ENCODE results near the gene DLGAP4. TPM values are rescaled to one million over a fixed set of nuclear protein-coding genes. Genes with fewer than 3 reads are reported as not detected.

DLGAP4 gene
- polyA plus RNA-seq, 2 of the 4 experiments (the other 2 are of a cell fraction), result 11.9 to 36.7 TPM

- TF ChIP-seq REST (IDR thresholded peaks at IDR 0.05) (no peak), HDAC2 (IDR thresholded peaks at IDR 0.05) (no peak), KDM1A (IDR thresholded peaks at IDR 0.05; ENCODE audit: low read depth) (no peak)
These were observed 235.2 kb downstream of the DLGAP4 start, which contains the start of gene MYL9 (continued) for GRCh38 chr20:36541227-36541767.

GRCh38 chr20:36541768-36542488 lies 235.8 kb downstream of the DLGAP4 start:
- WGBS (ENCODE audit: missing lambda C conversion rate), result 71% methylated on average over 13 of the region's 14 CpGs
- no peak for TF ChIP-seq TFCP2L1 (CRISPR knock-in tag; IDR thresholded peaks at IDR 0.05)
- TF ChIP-seq CTCF (IDR thresholded peaks at IDR 0.05), result peak; percentile 32
- TF ChIP-seq HMGXB4 (CRISPR knock-in tag; IDR thresholded peaks at IDR 0.05; ENCODE audit: borderline replicate concordance), result no peak
- POLR2A ChIA-PET, result no interaction called here
- FAIRE-seq, result no peak
- peak; percentile 37 to 84; a peak in 4 of 6 replicates for ATAC-seq
- Histone ChIP-seq H3K4me2 (peak overlapping the region; percentile 72), H3K4me1 (peaks cover 5% of the 10 kb centered on the region; the same call in 1 of the 3 replicates), H3K9me3 (no peaks in the 10 kb centered on the region), H3K27ac (peak overlapping the region; percentile 66 to 84), H3K4me3 (peak overlapping the region; percentile 40)
- peak in 1 of 2 experiments; percentile 39 for DNase-seq (ENCODE audit: low read depth in 1 of 2, low spot score in 1 of 2)
- CTCF ChIA-PET, result interaction anchor here (1.0 to 1.4 kb wide), 3 partner anchors 9 to 31 kb away, joined by 3 to 4 read pairs (median 3); no protein-coding TSS in a partner anchor

GRCh38 chr20:36542516-36543183 lies 236.5 kb downstream of the DLGAP4 start:
- ATAC-seq, result no peak
- Histone ChIP-seq H3K4me1 (peaks cover 5% of the 10 kb centered on the region; the same call in 1 of the 3 replicates), H3K4me2 (no peak overlapping the region), H3K9me3 (no peaks in the 10 kb centered on the region), H3K27ac (no peak overlapping the region), H3K4me3 (no peak overlapping the region)
- FAIRE-seq, result no peak
- ChIA-PET CTCF (interaction anchor here (1.0 to 1.6 kb wide), 3 partner anchors 9 to 52 kb away, joined by 3 to 4 read pairs (median 3); no protein-coding TSS in a partner anchor), POLR2A (no interaction called here)
- DNase-seq (ENCODE audit: low read depth in 1 of 2, low spot score in 1 of 2), result no peak
- 94% methylated on average over 10 of the region's 10 CpGs for WGBS (ENCODE audit: missing lambda C conversion rate)
- TF ChIP-seq NPAS2 (CRISPR knock-in tag; IDR thresholded peaks at IDR 0.05; ENCODE audit: borderline replicate concordance) (no peak), FOXS1 (CRISPR knock-in tag; IDR thresholded peaks at IDR 0.05) (no peak), ZNF302 (CRISPR knock-in tag; IDR thresholded peaks at IDR 0.05) (no peak), TP53 (CRISPR knock-in tag; IDR thresholded peaks at IDR 0.05) (no peak), HOXA7 (CRISPR knock-in tag; IDR thresholded peaks at IDR 0.05) (no peak), CHD2 (IDR thresholded peaks at IDR 0.05; ENCODE audit: low read length, partially characterized antibody) (no peak)
